ENCODE data around the gene ZNF90. TPM values are rescaled to one million over a fixed set of nuclear protein-coding genes. Genes with fewer than 3 reads are reported as not detected.
"Not testable (repeated sequence)": the region's sequence is repeated elsewhere in the genome, so short reads cannot be mapped to it uniquely, and the experiment has no call there.

The ZNF90 gene
- total RNA-seq, 4 donors from 2014 or later = 0.65 to 6.1 (median 3.9) TPM

DNA sequence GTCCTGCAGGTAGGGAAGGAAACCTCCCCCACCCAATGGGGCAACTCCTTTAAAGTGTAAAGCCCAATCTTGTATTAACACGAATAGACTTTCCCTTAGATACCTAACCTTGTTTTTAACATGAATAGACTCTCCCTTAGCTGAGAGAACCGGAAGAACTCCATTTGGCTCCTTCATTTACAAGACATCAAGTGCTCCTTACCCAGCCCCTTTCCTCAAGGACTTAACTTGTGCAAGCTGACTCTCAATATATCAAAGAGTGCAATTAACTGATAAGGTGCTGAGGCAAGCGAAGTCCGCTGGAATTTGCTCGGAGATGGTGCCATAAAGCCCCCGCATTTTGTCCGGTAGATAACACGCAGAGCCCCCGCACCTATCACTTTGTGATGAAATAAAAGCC, 9.9 kb upstream of the ZNF90 start:
- WGBS = 11% methylated on average over 9 of the region's 9 CpGs
- Histone ChIP-seq H3K9me3 (no peaks in the 10 kb centered on the region), H3K36me3 (no peaks in the 10 kb centered on the region), H3K27me3 (peaks cover 14% of the 10 kb centered on the region), H3K4me3 (no peak overlapping the region), H3K4me1 (no peaks in the 10 kb centered on the region), H3K27ac (no peak overlapping the region)
- no peak for DNase-seq (ENCODE audit: low spot score in 2 of 2)
- TF ChIP-seq EP300 (IDR thresholded peaks at IDR 0.05) = no peak
- no peak for TF ChIP-seq POLR2A (IDR thresholded peaks at IDR 0.05)
- no peak for TF ChIP-seq POLR2AphosphoS5 (IDR thresholded peaks at IDR 0.05)
- TF ChIP-seq CTCF (IDR thresholded peaks at IDR 0.05) = no peak

DNA sequence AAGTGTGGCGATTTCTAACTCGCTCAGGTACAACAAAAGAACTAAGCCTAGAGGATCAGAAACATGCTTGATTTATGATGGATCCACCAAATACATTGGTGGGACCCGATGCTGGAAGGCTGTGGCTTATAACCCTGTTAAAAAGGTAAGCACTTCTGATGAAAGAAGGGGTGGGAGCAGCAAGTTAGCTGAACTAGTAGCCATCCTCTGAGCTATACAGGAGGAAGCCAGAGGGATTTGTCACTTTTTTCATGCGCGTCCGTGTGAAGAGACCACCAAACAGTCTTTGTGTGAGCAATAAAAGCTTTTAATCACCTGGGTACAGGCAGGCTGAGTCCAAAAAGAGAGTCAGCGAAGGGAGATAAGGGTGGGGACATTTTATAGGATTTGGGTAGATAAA, 9.2 kb upstream of the ZNF90 start:
- not testable (repeated sequence) for DNase-seq (ENCODE audit: low spot score in 2 of 2)
- 34% methylated on average over 7 of the region's 7 CpGs for WGBS

DNA sequence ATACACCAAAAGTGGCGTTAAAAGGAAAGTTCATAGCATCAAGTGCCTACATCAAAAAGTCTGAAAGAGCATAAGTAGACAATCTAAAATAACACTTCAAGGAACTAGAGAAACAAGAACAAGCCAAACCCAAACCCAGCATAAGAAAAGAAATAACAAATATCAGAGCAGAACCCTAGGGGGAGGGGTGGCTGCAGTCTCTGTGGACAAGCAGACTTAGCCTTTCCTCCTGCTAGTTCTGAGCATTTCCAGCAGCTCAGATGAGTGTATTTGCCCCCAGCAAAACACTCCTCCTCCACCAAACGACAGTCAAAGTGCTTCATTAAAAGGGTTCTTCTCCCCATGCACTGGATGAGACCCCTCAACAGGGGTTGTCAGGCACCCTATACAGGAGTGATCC, 7.1 kb upstream of the ZNF90 start:
- H3K4me1 ChIP-seq = no peaks in the 10 kb centered on the region
- no peak overlapping the region for H3K27ac ChIP-seq
- 60% methylated on average over 2 of the region's 2 CpGs for WGBS
- peaks cover 14% of the 10 kb centered on the region for H3K27me3 ChIP-seq
- no peaks in the 10 kb centered on the region for H3K9me3 ChIP-seq
- DNase-seq (ENCODE audit: low spot score in 2 of 2) = no peak
- TF ChIP-seq POLR2AphosphoS5 (IDR thresholded peaks at IDR 0.05) (no peak), EP300 (IDR thresholded peaks at IDR 0.05) (no peak), CTCF (IDR thresholded peaks at IDR 0.05) (no peak), POLR2A (IDR thresholded peaks at IDR 0.05) (no peak)
- H3K36me3 ChIP-seq = no peaks in the 10 kb centered on the region
- no peak overlapping the region for H3K4me3 ChIP-seq

More for the DNA sequence above, 9.2 kb upstream of the ZNF90 start:
- H3K9me3 ChIP-seq, H3K4me1 ChIP-seq, H3K36me3 ChIP-seq, H3K4me3 ChIP-seq, H3K27ac ChIP-seq: not testable (repeated sequence)
- H3K27me3 ChIP-seq = peaks cover 14% of the 10 kb centered on the region

DNA sequence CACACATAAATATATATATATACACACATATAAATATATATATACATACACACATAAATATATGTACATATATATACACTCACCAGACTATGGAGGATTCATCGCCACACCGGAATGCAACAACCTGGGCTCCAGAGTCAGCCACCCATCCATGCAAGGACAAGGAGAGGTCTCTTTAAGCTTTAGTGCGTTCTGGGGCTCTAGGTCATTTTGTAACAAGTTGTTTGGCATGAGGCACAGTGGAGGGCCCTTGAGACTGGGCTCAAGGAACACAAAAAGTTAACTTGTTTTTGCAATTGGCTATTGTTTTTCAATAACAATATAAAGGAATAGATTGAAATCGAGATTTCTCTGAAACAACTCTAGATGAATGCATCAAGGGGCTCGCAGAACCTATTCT, 4.9 kb upstream of the ZNF90 start:
- no peak overlapping the region for H3K27ac ChIP-seq
- no peaks in the 10 kb centered on the region for H3K4me1 ChIP-seq
- TF ChIP-seq POLR2A (IDR thresholded peaks at IDR 0.05) (no peak), CTCF (IDR thresholded peaks at IDR 0.05) (no peak), EP300 (IDR thresholded peaks at IDR 0.05) (no peak), POLR2AphosphoS5 (IDR thresholded peaks at IDR 0.05) (no peak)
- DNase-seq (ENCODE audit: low spot score in 2 of 2) = no peak
- H3K9me3 ChIP-seq = no peaks in the 10 kb centered on the region
- H3K4me3 ChIP-seq = no peak overlapping the region
- H3K27me3 ChIP-seq = peaks cover 6% of the 10 kb centered on the region
- 81% methylated on average over 5 of the region's 5 CpGs for whole genome bisulfite sequencing
- no peaks in the 10 kb centered on the region for H3K36me3 ChIP-seq

DNA sequence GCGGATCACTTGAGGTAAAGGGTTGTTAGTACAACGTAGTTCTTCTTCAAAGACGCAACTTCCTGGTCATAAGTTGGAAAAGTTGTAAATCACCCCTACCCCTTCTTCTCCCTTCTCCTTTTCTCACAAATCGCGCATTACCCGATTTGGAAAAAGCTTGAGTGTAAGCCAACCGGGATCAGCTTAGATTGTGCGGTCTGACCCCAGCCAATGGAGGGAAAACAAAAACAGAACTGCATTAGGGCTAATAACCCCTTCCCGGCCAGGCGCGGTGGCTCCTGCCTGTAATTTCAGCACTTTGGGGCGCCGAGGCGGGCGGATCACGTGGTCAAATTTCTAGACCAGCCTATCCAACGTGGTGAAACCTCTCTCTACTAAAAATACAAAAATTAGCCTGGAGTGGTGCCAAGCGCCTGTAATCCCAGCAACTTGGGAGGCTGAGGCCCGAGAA, 806 bp downstream of the ZNF90 start:
- peak overlapping the region; percentile 43 for H3K27ac ChIP-seq
- H3K36me3 ChIP-seq = no peaks in the 10 kb centered on the region
- no peaks in the 10 kb centered on the region for H3K27me3 ChIP-seq
- 1% methylated on average over 19 of the region's 19 CpGs for WGBS
- H3K4me3 ChIP-seq = peak overlapping the region; percentile 63
- no peaks in the 10 kb centered on the region for H3K9me3 ChIP-seq
- DNase-seq (ENCODE audit: low spot score in 2 of 2) = peak in 1 of 2 donors; percentile 64
- H3K4me1 ChIP-seq = peaks cover 15% of the 10 kb centered on the region
- TF ChIP-seq POLR2A (IDR thresholded peaks at IDR 0.05) (no peak), CTCF (IDR thresholded peaks at IDR 0.05) (no peak), EP300 (IDR thresholded peaks at IDR 0.05) (no peak), POLR2AphosphoS5 (IDR thresholded peaks at IDR 0.05) (no peak)

GRCh38 chr19:20079476-20079875, 1.7 kb downstream of the ZNF90 start:
- WGBS = 61% methylated on average over 8 of the region's 8 CpGs
- no peaks in the 10 kb centered on the region for H3K36me3 ChIP-seq
- H3K27me3 ChIP-seq = no peaks in the 10 kb centered on the region
- TF ChIP-seq POLR2AphosphoS5 (IDR thresholded peaks at IDR 0.05) = no peak
- no peaks in the 10 kb centered on the region for H3K9me3 ChIP-seq
- no peak overlapping the region for H3K4me3 ChIP-seq
- H3K27ac ChIP-seq = no peak overlapping the region
- no peak for DNase-seq (ENCODE audit: low spot score in 2 of 2)
- H3K4me1 ChIP-seq = peaks cover 15% of the 10 kb centered on the region
